Tibial nerve (tissue), 4 donors: ENCODE measurements around the gene BMP2K. TPM values are rescaled to one million over a fixed set of nuclear protein-coding genes. Genes with fewer than 3 reads are reported as not detected.
A peak's percentile ranks its signal among the peaks of the same experiment; 100 is the strongest.
"Not testable (repeated sequence)": the region's sequence is repeated elsewhere in the genome, so short reads cannot be mapped to it uniquely, and the experiment has no call there.

Source experiments
- DNase-seq, 2 donors: peaks; one replicate each; pipeline ENCODE4 v3.0.0-alpha.2; 2019; ENCODE audit warnings: low spot score in 2 of 2
- H3K27ac ChIP-seq, 4 donors: fragments of 200-600 bp; sonication (generic) in 3 of 4; one replicate each; pipeline ENCODE4 v1.5.1; 2017 to 2019; ENCODE audit warnings: mild to moderate bottlenecking in 1 of 4
- H3K27me3 ChIP-seq, 2 donors: fragments of 200-600 bp; sonication (generic) in 1 of 2; one replicate each; pipeline versions ENCODE4 v1.5.1 to v1.6.0; 2017 to 2019
- H3K36me3 ChIP-seq, 3 donors: fragments of 200-600 bp; sonication (generic); one replicate each; pipeline ENCODE4 v1.5.1; 2018 to 2019
- H3K4me1 ChIP-seq, 4 donors: fragments of 200-600 bp; sonication (generic) in 3 of 4; one replicate each; pipeline ENCODE4 v1.5.1; 2017 to 2019
- H3K4me3 ChIP-seq, 4 donors: fragments of 200-600 bp; sonication (generic) in 3 of 4; one replicate each; pipeline ENCODE4 v1.5.1; 2017 to 2019; ENCODE audit warnings: mild to moderate bottlenecking in 1 of 4, moderate library complexity in 1 of 4
- H3K9me3 ChIP-seq, 4 donors: fragments of 200-600 bp; sonication (generic) in 3 of 4; one replicate each; pipeline ENCODE4 v1.5.1; 2017 to 2019
- EP300 ChIP-seq, 2 donors: sonication (generic); formaldehyde crosslinking; IDR thresholded peaks; one replicate each; pipeline ENCODE4 v1.6.1; 2017; ENCODE audit warnings: antibody characterized with exemption in 2 of 2, mild to moderate bottlenecking in 1 of 2
- POLR2A ChIP-seq, 2 donors: fragments of 450-650 bp; IDR thresholded peaks; one replicate each; pipeline ENCODE4 v1.6.1; 2017; ENCODE audit warnings: antibody characterized with exemption in 2 of 2, mild to moderate bottlenecking in 2 of 2, moderate library complexity in 2 of 2
- WGBS, 2 donors: methylation state at CpG; one replicate each; pipeline ENCODE4 v1.1.5; 2018; 5-methylcytosine and 5-hydroxymethylcytosine counted together
- total RNA-seq, 4 donors: library from RNA; depleted of rRNA; stranded (reverse); fragments of >200 nt; gene quantifications; one replicate each; pipeline ENCODE4 v1.1.0, GENCODE V29; 2016
- TF ChIP-seq, protein P1 (sequence below), 5 experiments: fragments of 200-600 bp in 3 of 5; fragments of 450-650 bp in 2 of 5; sonication (generic) in 3 of 5; IDR thresholded peaks; one replicate each; pipeline ENCODE4 v1.5.1; 2016 to 2019; ENCODE audit warnings: antibody characterized with exemption in 5 of 5, mild to moderate bottlenecking in 3 of 5, moderate library complexity in 2 of 5

Gene BMP2K
- total RNA-seq, 4 donors from 2014 or later, result 39.8 to 84.8 (median 67.0) TPM

DNA sequence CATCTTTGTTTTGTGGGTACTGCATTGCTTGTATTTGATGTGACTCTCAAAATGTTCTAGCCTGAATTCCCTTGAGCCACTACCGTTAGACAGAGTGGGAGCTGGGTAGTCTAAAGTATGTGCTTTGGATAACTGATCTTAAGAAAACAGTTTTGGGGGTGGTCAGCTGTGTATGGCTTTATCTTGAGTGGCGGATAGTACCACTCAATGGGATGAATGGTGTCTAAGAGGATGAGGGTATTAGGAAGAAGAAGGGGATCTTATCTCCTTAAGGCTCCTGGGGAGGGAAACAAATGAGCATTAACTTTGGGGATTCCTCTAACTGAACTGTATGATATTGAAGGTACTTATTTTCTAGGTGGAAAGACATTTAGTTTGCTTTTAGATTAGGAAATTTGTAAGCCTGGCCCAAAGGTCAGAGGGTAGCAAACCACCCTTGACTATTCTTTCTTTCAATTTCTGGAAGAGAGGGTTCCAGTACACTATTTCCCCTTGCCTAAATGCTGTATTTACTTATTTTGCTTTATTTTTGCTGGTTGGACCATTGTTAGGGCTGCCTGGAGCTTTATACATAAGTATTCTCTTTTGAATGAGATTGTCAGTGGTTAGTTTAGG is 11.3 kb downstream of the BMP2K start:
- Histone ChIP-seq H3K9me3 (no peaks in the 10 kb centered on the region), H3K36me3 (no peaks in the 10 kb centered on the region), H3K27ac (peak overlapping the region in 1 of 4 donors; percentile 15), H3K27me3 (no peaks in the 10 kb centered on the region), H3K4me1 (peaks cover 0 to 72% (median 20%) of the 10 kb centered on the region in 4 donors), H3K4me3 (no peak overlapping the region)
- no peak for TF ChIP-seq EP300 (IDR thresholded peaks at IDR 0.05)
- no peak for TF ChIP-seq POLR2A (IDR thresholded peaks at IDR 0.05)
- TF ChIP-seq, protein P1, sequence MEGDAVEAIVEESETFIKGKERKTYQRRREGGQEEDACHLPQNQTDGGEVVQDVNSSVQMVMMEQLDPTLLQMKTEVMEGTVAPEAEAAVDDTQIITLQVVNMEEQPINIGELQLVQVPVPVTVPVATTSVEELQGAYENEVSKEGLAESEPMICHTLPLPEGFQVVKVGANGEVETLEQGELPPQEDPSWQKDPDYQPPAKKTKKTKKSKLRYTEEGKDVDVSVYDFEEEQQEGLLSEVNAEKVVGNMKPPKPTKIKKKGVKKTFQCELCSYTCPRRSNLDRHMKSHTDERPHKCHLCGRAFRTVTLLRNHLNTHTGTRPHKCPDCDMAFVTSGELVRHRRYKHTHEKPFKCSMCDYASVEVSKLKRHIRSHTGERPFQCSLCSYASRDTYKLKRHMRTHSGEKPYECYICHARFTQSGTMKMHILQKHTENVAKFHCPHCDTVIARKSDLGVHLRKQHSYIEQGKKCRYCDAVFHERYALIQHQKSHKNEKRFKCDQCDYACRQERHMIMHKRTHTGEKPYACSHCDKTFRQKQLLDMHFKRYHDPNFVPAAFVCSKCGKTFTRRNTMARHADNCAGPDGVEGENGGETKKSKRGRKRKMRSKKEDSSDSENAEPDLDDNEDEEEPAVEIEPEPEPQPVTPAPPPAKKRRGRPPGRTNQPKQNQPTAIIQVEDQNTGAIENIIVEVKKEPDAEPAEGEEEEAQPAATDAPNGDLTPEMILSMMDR (IDR thresholded peaks at IDR 0.05), result no peak
- no peak for DNase-seq
- WGBS, 2 donors, result 70 to 76% methylated on average over 2 of the region's 2 CpGs

DNA sequence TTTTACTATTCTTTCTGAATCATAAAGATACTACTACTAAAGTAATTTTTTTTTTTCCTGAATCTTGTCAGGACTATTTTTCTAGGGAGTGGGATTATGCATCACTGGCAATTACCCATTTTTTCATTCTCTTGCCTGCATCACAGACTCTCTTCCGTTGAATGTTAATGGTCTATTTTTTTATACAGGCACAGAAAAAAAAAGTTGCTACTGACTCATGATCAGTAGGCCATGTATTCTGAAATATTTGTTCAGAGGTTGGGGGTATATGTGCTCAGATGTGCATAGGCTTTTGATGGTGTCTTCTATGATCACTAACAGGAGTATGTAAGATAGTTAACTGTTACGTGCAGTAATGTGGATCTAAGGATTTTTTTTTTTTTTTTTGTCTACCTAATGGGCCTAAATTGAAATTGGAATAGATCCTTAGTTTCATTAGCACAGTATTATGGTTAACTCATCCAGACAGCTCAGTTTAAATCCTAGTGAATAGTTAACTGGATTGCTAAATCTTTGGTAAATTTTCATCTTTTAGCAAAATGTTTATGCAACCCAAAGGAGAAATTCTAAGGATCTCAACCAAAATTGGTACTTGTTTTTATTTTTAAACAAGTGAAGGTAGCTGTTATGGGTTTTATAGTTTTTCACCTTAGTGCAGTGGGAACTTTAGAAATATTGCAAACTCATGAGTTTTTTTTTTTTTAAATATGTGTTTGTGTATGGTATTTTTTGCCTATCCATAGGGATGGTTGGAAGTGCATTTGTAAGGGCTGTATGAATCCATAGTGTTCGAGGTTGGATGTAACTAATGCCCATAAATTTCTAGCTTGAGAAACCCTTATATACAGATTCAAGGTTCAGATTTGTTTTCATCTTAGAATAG is 12.1 kb downstream of the BMP2K start:
- Histone ChIP-seq H3K4me1 (peaks cover 0 to 69% (median 20%) of the 10 kb centered on the region in 4 donors), H3K27me3 (no peaks in the 10 kb centered on the region), H3K4me3 (no peak overlapping the region), H3K9me3 (no peaks in the 10 kb centered on the region), H3K36me3 (no peaks in the 10 kb centered on the region), H3K27ac (peak overlapping the region in 1 of 4 donors; percentile 15)
- TF ChIP-seq EP300 (IDR thresholded peaks at IDR 0.05) (no peak), POLR2A (IDR thresholded peaks at IDR 0.05) (no peak)
- TF ChIP-seq, protein P1 (IDR thresholded peaks at IDR 0.05), result no peak
- WGBS, 2 donors, result 78 to 79% methylated on average over 3 of the region's 3 CpGs
- DNase-seq, result no peak

DNA sequence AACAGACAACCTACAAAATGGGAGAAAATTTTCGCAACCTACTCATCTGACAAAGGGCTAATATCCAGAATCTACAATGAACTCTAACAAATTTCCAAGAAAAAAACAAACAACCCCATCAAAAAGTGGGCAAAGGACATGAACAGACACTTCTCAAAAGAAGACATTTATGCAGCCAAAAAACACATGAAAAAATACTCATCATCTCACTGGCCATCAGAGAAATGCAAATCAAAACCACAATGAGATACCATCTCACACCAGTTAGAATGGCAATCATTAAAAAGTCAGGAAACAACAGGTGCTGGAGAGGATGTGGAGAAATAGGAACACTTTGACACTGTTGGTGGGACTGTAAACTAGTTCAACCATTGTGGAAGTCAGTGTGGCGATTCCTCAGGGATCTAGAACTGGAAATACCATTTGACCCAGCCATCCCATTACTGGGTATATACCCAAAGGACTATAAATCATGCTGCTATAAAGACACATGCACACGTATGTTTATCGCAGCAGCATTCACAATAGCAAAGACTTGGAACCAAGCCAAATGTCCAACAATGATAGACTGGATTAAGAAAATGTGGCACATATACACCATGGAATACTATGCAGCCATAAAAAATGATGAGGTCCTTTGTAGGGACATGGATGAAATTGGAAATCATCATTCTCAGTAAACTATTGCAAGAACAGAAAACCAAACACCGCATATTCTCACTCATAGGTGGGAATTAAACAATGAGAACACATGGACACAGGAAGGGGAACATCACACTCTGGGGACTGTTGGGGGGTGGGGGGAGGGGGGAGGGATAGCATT is 19.7 kb downstream of the BMP2K start:
- H3K9me3 ChIP-seq, H3K4me3 ChIP-seq, H3K27ac ChIP-seq, H3K36me3 ChIP-seq, DNase-seq, H3K27me3 ChIP-seq: not testable (repeated sequence)
- WGBS, 2 donors, result 88 to 94% methylated on average over 4 to 5 of the region's 5 CpGs
- peaks cover 0 to 25% (median 0%) of the 10 kb centered on the region in 4 donors for H3K4me1 ChIP-seq

DNA sequence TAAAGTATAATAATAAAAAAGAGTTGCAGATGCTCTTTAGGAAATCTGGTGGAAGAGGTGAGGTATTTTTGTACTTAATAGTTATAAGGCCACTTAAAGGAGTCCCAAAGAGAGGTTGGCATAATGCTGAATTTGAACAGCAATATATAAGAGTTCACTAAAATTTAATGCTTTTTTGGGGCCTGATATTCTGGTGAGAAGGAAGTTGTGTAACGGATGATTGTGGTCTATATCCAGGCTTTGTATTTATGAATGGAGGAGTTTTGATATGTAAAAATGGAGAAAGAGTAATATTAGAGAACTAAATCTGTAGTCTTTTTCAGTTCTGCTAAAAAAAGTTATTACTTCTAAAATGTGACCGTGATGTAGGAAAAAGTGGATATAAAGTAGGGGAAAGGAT is 20.4 kb downstream of the BMP2K start:
- peaks cover 0 to 6% (median 0%) of the 10 kb centered on the region in 3 donors for H3K36me3 ChIP-seq
- no peak overlapping the region for H3K27ac ChIP-seq
- TF ChIP-seq EP300 (IDR thresholded peaks at IDR 0.05) (no peak), POLR2A (IDR thresholded peaks at IDR 0.05) (no peak)
- TF ChIP-seq, protein P1 (IDR thresholded peaks at IDR 0.05), result no peak
- H3K4me1 ChIP-seq, result peaks cover 0 to 25% (median under 1%) of the 10 kb centered on the region in 4 donors
- no peak overlapping the region for H3K4me3 ChIP-seq
- H3K9me3 ChIP-seq, result no peaks in the 10 kb centered on the region
- no peak for DNase-seq
- H3K27me3 ChIP-seq, result no peaks in the 10 kb centered on the region
- WGBS, 2 donors, result 62 to 91% methylated on average over 2 of the region's 2 CpGs

DNA sequence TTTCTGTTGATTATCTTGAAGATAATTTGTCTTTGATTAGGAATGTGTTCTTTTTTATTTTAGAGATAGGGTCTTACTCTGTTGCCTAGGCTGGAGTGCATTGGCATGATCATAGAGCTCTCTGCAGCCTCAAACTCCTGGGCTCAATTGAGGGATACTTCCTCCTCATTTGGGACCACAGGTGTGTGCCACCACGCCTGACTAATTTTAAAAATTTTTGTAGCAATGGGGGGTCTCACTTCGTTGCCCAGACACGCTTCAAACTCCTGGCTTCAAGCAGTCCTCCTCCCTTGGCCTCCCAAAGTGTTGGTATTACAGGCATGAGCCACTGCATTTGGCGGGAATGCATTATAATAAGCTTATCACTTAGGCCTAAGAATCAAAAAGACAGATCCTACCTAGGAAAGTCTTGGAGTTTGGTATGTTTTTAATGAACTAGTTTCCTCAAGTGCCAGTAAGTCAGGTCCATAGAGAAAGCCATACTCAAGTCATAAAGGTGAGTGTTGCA is 21.7 kb downstream of the BMP2K start:
- DNase-seq, result no peak
- Histone ChIP-seq H3K4me1 (peaks cover 0 to 15% (median 2%) of the 10 kb centered on the region in 4 donors), H3K27me3 (no peaks in the 10 kb centered on the region), H3K9me3 (peaks cover 0 to 9% (median 0%) of the 10 kb centered on the region in 4 donors), H3K27ac (no peak overlapping the region), H3K36me3 (peaks cover 0 to 6% (median 0%) of the 10 kb centered on the region in 3 donors), H3K4me3 (no peak overlapping the region)
- 92 to 93% methylated on average over 4 of the region's 4 CpGs for WGBS, 2 donors
- TF ChIP-seq, protein P1 (IDR thresholded peaks at IDR 0.05), result no peak
- TF ChIP-seq POLR2A (IDR thresholded peaks at IDR 0.05), result no peak
- TF ChIP-seq EP300 (IDR thresholded peaks at IDR 0.05), result no peak
